Measurements from ENCODE around the gene CNOT10. TPM values are rescaled to one million over a fixed set of nuclear protein-coding genes. Genes with fewer than 3 reads are reported as not detected.
"Not testable (repeated sequence)": the region's sequence is repeated elsewhere in the genome, so short reads cannot be mapped to it uniquely, and the experiment has no call there.

The CNOT10 gene, protein sequence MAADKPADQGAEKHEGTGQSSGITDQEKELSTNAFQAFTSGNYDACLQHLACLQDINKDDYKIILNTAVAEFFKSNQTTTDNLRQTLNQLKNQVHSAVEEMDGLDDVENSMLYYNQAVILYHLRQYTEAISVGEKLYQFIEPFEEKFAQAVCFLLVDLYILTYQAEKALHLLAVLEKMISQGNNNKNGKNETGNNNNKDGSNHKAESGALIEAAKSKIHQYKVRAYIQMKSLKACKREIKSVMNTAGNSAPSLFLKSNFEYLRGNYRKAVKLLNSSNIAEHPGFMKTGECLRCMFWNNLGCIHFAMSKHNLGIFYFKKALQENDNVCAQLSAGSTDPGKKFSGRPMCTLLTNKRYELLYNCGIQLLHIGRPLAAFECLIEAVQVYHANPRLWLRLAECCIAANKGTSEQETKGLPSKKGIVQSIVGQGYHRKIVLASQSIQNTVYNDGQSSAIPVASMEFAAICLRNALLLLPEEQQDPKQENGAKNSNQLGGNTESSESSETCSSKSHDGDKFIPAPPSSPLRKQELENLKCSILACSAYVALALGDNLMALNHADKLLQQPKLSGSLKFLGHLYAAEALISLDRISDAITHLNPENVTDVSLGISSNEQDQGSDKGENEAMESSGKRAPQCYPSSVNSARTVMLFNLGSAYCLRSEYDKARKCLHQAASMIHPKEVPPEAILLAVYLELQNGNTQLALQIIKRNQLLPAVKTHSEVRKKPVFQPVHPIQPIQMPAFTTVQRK
- total RNA-seq: 15.5 TPM
- long read RNA-seq, transcript CNOT10-201 (19 exons, 2,815 nt): major isoform, 14 of 21 reads
- long read RNA-seq, partial matches to known transcripts: 3 of 21 reads
- long read RNA-seq, other reads (novel, unspliced or antisense): 4 of 21 reads

DNA sequence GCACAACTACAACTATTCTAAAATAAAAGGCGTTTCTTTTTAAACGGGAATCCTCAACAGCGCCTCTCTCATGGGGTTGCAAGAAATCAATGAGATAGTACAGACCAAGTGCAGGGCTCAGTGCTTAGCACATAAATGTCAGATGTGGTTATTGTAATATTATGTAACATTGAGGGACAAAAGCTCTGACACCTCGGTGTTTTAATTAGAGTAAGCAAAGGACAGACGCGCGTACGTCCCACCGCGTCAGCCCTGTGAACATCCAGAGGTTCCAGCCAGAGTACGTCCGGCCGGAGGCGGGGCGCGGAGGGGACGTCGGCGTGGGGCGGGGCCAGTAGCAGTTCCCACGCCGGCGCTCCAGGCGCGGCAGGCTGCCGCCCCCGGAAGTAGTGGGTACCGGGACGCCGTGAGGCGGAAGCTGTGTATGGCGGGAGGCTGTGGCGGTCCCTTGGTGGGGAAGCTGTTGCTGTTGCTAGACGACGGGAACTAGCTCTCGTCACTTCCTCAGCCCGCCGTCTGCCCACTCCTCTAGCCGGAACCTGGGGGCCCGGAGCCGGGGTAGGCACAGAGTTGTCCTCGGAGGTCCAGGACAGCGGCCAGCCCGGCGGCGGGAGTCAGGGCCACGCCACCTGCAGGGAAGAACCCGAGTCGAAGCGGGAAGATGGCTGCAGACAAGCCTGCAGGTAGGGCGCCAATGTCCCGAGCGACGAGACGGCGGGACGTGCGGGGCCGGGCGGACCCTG, at the start of gene CNOT10:
Gene CNOT10 (plus strand): TSS at position 389 of the 743 bp plus-strand sequence. CDS start 273 bp downstream, at position 662.
- intact Hi-C loops (cut with micrococcal nuclease): no loop called here
- ATAC-seq (peak; percentile 100), DNase-seq (peak; percentile 97)

DNA sequence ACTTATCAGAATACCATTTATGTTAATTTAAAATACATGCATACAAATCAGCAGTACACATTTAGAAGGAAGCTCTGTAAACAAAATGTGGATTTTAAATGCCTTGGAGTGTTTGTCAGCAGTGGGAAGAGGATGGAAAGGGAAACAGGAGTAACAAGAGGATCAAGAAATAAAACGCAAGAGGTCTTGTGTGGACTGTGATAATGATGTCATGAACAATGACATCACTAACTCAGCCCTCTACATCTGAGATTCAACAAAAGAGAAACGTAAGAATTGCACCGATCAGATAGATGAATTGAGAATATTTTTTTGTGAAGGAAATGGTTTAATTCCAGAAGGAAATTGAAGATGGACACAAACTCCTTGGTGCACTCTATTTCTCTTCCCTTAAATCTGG, 44.0 kb upstream of the CNOT10 start:
- DNase-seq (no peak), ATAC-seq (peak; percentile 14)
- intact Hi-C loops (cut with micrococcal nuclease): no loop called here

DNA sequence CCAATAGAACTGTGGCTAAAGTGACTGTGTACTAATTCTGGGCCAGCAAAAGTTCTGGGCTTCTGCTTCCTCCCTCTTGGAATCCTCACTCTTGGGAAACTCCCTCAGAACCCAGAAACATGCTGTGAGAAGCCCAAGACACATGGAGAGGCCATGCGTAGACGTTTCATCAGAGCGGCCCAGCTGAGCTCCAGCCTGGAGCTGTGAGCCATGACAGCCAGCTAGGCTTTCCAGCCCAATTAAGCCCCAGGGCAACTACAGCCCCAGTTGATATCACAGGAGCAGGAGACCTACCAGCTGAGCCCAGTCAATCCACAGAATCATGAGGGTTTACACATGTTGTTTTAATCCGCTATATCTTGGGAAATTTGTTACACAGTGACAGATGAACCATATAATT, 43.6 kb upstream of the CNOT10 start:
- ATAC-seq: peak; percentile 98
- intact Hi-C loops (cut with micrococcal nuclease): no loop called here
- DNase-seq: peak; percentile 53

DNA sequence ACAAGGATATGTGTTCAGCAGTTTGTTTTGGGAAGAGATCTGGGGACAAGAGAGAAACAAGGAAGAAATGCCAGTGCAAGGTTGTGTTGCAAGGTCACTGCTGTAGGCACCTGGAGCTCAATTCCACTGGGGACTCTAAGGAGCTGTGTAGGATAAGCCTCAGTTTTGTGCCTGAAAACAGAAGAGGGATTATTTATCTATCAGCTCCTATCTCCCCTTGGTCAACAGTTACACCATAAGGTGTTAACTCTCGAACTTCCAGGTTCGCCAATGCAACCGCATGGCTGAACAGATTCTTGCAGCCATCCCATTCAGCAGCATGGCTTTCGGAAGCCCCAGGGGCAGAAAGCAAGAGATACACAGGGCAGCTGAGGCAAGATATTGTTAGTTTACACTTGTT, 41.6 kb upstream of the CNOT10 start:
- DNase-seq (no peak), ATAC-seq (no peak)
- intact Hi-C loops (cut with micrococcal nuclease): no loop called here

DNA sequence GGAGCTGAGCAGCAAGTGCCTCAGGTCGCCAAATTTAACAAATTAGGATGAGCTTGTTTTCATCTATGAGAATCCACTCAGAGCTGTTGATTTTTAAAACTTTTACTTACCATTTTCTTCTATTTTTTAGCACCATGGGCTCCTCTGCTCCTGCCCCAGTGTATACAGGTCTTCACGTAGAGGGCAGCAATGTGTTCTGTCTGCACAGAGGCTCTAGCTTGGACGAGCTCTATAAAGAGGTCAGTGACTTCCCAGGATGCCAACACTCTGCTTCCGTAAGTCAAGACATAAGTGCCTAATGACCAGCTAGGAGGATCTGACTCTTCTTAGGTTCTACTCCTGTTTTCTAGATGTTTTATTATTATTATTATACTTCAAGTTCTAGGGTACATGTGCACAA, 41.2 kb upstream of the CNOT10 start:
- intact Hi-C loops (cut with micrococcal nuclease): no loop called here
- ATAC-seq: no peak
- DNase-seq: no peak

DNA sequence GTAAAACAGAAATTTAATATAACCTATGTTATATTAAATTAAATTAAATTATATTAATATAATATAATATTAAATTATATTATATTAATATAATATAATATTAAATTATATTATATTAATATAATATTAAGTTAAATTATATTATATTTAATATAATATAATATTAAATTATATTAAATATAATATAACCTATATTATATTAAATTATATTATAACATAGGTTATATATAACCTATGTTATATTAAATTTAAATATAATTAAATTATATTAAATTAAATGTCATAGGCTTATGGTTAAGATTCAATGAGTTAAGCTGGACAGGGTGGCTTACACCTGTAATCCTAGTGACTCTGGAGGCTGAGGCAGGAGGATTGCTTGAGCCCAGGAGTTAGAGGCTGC, 40.6 kb upstream of the CNOT10 start:
- ATAC-seq (no peak), DNase-seq (no peak)
- intact Hi-C loops (cut with micrococcal nuclease): no loop called here

DNA sequence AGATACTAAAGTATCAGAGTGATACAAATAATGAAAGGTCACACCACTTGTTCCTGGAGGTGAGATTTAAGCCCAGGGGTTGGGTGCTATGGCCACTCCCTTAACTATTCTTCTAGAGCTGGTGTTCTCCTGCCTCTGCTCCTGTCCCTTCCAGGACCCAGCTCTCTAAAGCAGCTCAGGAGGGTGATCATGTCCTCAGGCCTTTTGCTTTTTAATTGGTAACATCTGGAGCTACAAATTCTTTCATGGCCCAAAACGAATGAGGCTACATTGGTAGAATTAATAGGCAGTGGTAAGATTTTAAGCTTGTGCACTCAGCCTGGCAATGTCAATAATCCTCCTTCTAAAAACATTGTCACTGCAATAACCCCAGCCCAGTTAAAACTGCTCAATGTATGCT, 38.2 kb upstream of the CNOT10 start:
- DNase-seq (no peak), ATAC-seq (no peak)
- intact Hi-C loops (cut with micrococcal nuclease): no loop called here

DNA sequence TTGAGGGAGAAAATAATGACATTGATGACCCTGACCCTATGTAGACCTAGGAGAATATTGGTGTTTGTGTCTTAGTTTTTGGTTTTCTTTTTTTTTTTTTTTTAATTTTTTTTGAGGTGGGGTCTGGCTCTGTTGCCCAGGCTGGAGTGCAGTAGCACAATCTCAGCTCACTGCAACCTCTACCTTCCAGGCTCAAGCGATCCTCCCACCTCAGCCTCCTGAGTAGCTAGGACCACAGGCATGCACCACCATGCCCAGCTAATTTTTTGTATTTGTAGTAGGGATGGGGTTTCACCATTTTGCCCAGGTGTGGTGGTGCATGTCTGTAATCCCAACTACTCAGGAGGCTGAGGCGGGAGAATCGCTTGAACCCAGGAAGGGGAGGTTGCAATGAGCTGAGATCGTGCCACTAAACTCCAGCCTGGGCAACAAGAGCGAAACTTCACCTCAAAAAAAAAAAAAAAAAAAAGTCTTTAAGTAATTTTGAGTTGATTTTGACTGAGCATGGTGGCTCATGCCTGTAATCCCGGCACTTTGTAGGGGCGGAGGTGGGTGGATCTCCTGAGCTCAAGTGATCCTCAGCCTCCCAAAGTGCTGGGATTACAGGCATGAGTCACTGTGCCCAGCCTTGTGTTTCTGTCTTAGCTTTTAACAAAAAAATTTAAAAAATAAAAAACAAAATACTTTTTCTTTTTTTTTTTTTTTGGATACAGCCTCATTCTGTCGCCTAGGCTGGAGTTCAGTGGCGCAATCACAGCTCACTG, 32.5 kb upstream of the CNOT10 start:
- ATAC-seq; DNase-seq; intact Hi-C loops (cut with micrococcal nuclease): not testable (repeated sequence)

DNA sequence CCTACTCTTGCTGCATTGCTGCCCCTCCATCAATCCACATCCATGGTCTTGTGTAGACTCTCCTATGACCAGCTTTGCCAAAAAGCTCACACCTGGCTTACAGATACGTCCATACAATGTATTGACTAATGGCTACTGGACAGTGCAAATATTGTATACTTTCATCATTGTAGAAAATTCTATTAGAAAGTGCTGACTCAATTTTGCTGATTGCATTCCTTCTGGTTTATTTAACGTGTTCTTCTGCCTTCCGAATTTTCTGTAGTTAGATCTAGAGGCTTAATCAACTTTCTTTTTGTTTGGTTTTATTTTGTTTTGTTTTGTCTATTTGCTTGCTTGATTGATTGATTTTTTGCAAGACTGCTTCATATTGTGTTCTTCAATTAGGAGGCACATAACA, 29.8 kb upstream of the CNOT10 start:
- DNase-seq (no peak), ATAC-seq (no peak)
- intact Hi-C loops (cut with micrococcal nuclease): no loop called here

DNA sequence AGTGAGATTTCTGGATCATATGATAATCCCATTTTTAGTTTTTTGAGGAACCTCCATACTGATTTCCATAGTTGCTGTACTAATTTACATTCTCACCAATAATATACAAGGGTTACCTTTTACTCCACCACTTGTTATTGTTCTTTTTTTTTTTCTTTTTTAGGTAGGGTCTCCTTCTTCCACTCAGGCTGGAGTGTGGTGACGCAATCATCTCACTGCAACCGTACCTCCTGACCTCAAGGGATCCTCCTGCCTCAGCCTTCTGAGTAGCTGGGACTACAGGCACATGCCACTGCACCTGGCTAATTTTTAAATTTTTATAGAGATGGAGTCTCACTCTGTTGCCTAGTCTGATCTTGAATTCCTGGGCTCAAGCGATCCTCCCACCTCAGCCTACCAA, 24.4 kb upstream of the CNOT10 start:
- intact Hi-C loops (cut with micrococcal nuclease): no loop called here
- ATAC-seq (no peak), DNase-seq (no peak)

DNA sequence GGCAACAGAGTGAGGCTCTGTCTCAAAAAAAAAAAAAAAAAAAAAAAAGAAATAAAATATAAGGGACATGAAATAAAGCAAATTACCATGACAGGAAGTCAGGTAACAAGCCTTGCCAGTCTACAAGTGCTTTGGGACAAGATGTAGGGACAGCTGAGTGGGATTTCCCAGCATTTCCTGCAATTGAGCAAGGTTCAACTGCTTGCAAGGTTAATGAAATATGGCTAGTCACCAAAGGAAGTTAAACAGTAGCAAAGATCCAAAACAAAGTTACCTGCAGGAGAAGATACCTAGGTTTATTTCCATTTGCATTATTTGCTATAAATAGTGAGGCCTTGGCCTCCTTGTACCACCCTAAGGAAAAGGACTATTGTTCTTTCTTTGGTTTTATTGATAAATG, 22.3 kb upstream of the CNOT10 start:
- ATAC-seq: no peak
- intact Hi-C loops (cut with micrococcal nuclease): no loop called here

DNA sequence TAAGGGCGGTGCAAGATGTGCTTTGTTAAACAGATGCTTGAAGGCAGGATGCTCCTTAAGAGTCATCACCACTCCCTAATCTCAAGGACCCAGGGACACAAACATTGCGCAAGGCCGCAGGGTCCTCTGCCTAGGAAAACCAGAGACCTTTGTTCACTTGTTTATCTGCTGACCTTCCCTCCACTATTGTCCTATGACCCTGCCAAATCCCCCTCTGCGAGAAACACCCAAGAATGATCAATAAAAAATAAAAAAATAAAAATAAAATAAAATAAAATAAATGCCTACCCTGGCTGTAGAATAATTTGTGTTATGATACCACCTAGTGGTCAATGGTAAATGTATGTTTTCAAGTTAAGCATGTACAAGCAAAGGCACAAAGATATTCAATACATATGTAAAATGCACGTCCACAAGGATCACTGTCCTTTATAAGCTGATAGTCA, 20.3 kb upstream of the CNOT10 start:
- ATAC-seq: peak; percentile 71
- intact Hi-C loops (cut with micrococcal nuclease): loop anchor here (5.0 kb wide), 1 partner anchor 152 kb away; no protein-coding TSS in a partner anchor
- DNase-seq: peak; percentile 45

More for the DNA sequence above, 22.3 kb upstream of the CNOT10 start:
- no peak for DNase-seq

DNA sequence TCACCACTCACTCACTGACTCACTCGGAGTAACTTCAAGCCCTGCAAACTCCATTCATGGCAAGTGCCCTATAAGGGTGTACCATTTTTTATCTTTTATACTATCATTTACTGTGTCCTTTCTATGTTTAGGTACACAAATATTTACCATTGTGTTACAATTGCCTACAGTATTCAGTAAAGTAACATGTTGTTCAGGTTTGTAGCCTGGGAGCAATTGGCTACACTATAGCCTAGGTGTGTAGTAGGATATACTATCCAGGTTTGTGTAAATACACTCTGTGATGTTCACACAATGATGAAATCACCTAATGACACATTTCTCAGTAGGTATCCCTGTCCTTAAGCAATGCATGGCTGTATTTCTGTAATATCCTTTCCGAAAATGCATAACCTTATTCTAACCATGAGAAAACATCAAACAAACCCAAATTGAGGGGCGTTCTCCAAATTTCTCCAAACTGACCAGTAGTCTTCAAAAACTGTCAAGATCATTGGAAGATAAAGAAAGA, 17.9 kb upstream of the CNOT10 start:
- no peak for DNase-seq
- intact Hi-C loops (cut with micrococcal nuclease): loop anchor here (5.0 kb wide), 1 partner anchor 155 kb away; no protein-coding TSS in a partner anchor
- no peak for ATAC-seq

DNA sequence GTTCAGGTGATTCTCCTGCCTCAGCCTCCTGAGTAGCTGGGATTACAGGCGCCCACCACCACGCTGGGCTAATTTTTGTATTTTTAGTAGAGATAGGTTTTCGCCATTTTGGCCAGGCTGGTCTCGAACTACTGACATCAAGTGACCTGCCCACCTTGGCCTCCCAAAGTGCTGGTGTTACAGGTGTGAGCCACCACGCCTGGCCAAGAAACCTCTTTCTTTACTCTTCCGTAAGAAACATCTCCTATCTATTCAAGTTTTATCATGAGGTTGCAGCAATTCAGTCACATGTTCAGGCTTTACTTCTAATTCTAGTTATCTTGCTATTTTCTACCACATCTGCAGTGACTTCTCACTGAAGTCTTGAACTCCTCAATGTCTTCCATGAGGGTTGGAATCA, 15.8 kb upstream of the CNOT10 start:
- intact Hi-C loops (cut with micrococcal nuclease): loop anchor here (5.0 kb wide), 1 partner anchor 157 kb away; no protein-coding TSS in a partner anchor
- ATAC-seq, DNase-seq: not testable (repeated sequence)

DNA sequence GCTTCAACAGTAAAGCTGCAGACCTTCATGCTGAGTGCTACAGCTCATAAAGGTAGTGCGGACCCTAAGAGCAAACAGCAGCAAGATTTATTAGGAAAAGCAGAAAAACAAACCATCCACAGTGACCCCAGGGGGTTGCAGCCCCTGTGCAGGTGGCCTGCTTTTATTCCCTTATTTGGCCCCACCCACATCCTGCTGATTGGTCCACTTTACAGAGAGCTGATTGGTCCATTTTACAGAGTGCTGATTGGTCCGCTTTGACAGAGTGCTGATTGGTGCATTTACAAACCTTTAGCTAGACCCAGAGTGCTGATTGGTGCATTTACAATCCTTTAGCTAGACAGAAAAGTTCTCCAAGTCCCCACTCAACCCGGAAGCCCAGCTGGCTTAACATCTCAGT, 11.3 kb upstream of the CNOT10 start:
- DNase-seq; intact Hi-C loops (cut with micrococcal nuclease); ATAC-seq: not testable (repeated sequence)

DNA sequence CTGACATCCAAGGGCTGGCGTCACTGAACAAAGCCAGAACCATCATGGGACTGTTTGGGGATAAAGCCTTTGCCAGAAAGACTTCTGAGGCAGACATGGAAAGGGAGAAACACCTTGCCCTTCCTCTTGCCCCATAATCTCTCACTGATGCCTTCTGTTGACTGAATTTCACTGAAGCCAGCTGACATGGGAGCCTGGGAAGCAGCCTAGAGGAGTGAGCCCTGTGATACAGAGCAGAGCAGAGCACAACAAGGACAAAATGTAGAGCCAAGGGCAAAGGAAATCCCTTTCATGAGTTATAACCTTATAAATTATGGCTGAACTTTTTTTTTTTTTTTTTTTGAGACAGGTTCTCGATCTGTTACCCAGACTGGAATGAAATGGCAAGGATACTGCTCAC, 9.8 kb upstream of the CNOT10 start:
- ATAC-seq: no peak
- no peak for DNase-seq
- intact Hi-C loops (cut with micrococcal nuclease): no loop called here

DNA sequence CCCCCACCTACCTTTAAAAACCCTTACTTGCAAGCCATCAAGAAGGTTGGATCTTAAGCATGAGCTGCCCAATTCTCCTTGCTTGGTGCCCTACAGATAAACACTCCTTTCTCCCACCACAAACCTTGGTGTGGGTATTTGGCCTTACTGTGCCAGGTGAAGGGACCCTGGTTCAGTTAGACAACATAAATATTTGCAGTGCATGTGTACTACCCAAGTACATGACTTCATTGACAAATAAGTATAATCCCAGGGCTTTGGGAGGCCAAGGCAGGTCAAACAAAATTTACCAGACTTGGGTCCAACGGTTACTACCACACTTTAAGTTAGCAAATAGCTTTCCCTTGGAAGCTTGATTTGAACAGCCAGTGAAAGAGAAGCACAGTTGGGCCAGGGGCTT, 9.3 kb upstream of the CNOT10 start:
- DNase-seq: no peak
- no peak for ATAC-seq
- intact Hi-C loops (cut with micrococcal nuclease): no loop called here

DNA sequence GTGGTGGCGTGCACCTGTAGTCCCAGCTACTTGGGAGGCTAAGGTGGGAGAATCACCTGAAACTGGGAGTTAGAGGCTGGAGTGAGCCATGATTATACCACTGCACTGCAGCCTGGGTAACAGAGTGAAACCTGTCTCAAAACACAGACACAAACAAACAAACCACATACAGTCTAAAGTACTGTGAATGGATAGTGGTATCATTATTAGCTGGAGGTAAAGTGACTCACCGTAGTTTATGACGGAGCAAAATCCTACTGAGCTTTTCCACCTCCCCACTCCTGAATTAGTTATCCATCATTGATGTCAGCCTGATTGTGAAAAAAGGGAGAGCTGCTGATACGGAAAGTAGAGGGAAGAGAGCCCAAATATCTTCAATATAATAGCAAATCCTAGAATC, 3.2 kb upstream of the CNOT10 start:
- intact Hi-C loops (cut with micrococcal nuclease): no loop called here
- DNase-seq (no peak), ATAC-seq (no peak)
